Astrocyte (in vitro differentiated cells and primary cell): ENCODE data around the gene ME3. TPM values are rescaled to one million over a fixed set of nuclear protein-coding genes. Genes with fewer than 3 reads are reported as not detected.

ENCODE experiments used
- DNase-seq: peaks from one replicate; pipeline ENCODE4 v3.0.0-alpha.2; 2010; ENCODE audit warnings: low read depth
- FAIRE-seq: peaks from 2 replicates; lab custom pipeline; 2011; peaks lifted over from hg19 to GRCh38; lab: Jason Lieb, UNC
- H2AFZ ChIP-seq: 2 replicates; pipeline ENCODE4 v1.6.0; 2012; ENCODE audit warnings: low read depth, low read length, inconsistent platforms
- H3K27ac ChIP-seq: 2 replicates; pipeline ENCODE4 v1.5.1; 2011; ENCODE audit warnings: low read depth, low read length, inconsistent platforms
- H3K27me3 ChIP-seq: 2 replicates; pipeline ENCODE4 v1.6.0; 2011; ENCODE audit warnings: low read length, inconsistent platforms; ENCODE audit not compliant: insufficient read depth
- H3K36me3 ChIP-seq: 2 replicates; pipeline ENCODE4 v1.5.1; 2011; ENCODE audit warnings: low read length, inconsistent platforms; ENCODE audit not compliant: insufficient read depth
- H3K4me1 ChIP-seq: 2 replicates; pipeline ENCODE4 v1.5.1; 2011; ENCODE audit warnings: low read length, inconsistent platforms; ENCODE audit not compliant: insufficient read depth
- H3K4me2 ChIP-seq: 2 replicates; pipeline ENCODE4 v1.6.0; 2012; ENCODE audit warnings: low read length, inconsistent platforms
- H3K4me3 ChIP-seq: 2 replicates; pipeline ENCODE4 v1.5.1; 2011; ENCODE audit warnings: low read depth, mild to moderate bottlenecking, low read length, inconsistent platforms; ENCODE audit not compliant: insufficient read depth
- H3K79me2 ChIP-seq: 2 replicates; pipeline ENCODE4 v1.6.0; 2012; ENCODE audit warnings: mild to moderate bottlenecking, low read length, inconsistent platforms; ENCODE audit not compliant: insufficient read depth
- H3K9ac ChIP-seq: 2 replicates; pipeline ENCODE4 v1.6.0; 2012; ENCODE audit warnings: mild to moderate bottlenecking, low read length, inconsistent platforms
- H3K9me3 ChIP-seq: 2 replicates; pipeline ENCODE4 v1.5.1; 2012; ENCODE audit warnings: low read depth, mild to moderate bottlenecking, low read length, inconsistent platforms; ENCODE audit not compliant: insufficient read depth
- H4K20me1 ChIP-seq: 2 replicates; pipeline ENCODE4 v1.6.0; 2012; ENCODE audit warnings: low read length, inconsistent platforms; ENCODE audit not compliant: insufficient read depth
- H3K27ac Mint-ChIP-seq: one replicate; pipeline ENCODE4 v1.8.0; 2021; ENCODE audit warnings: mild to moderate bottlenecking, mixed read lengths; ENCODE audit not compliant: unreplicated experiment
- H3K27me3 Mint-ChIP-seq: one replicate; pipeline ENCODE4 v1.8.0; 2021; ENCODE audit warnings: low read depth, mixed read lengths; ENCODE audit not compliant: unreplicated experiment
- H3K36me3 Mint-ChIP-seq: one replicate; pipeline ENCODE4 v1.8.0; 2021; ENCODE audit warnings: low read depth, mixed read lengths; ENCODE audit not compliant: unreplicated experiment
- H3K4me1 Mint-ChIP-seq: one replicate; pipeline ENCODE4 v1.8.0; 2021; ENCODE audit warnings: low read depth, mixed read lengths; ENCODE audit not compliant: unreplicated experiment
- H3K4me3 Mint-ChIP-seq: one replicate; pipeline ENCODE4 v1.8.0; 2021; ENCODE audit warnings: mild to moderate bottlenecking, moderate library complexity, mixed read lengths; ENCODE audit not compliant: unreplicated experiment
- H3K9me3 Mint-ChIP-seq: one replicate; pipeline ENCODE4 v1.8.0; 2021; ENCODE audit warnings: mild to moderate bottlenecking, mixed read lengths; ENCODE audit not compliant: unreplicated experiment
- CTCF ChIP-seq: IDR thresholded peaks from 2 replicates; pipeline ENCODE4 v1.5.1; 2011; ENCODE audit warnings: low read depth, mild to moderate bottlenecking, inconsistent platforms, low read length, moderate library complexity; ENCODE audit not compliant: insufficient read depth
- EZH2 ChIP-seq: IDR thresholded peaks from 2 replicates; pipeline ENCODE4 v1.6.1; 2012; ENCODE audit warnings: mild to moderate bottlenecking, low read length, inconsistent platforms; ENCODE audit not compliant: insufficient read depth
- total RNA-seq: library from RNA; stranded (reverse); gene quantifications from 2 replicates; pipeline ENCODE4 v1.2.1, GENCODE V29; 2021

ME3 gene
- total RNA-seq, 1 donor from 2014 or later, result 28.6 TPM

- H3K4me2 ChIP-seq, result no peak overlapping the region
- FAIRE-seq (no peak), DNase-seq (no peak)
- Mint-ChIP-seq H3K27ac (peak overlapping the region; percentile 58), H3K4me3 (no peak overlapping the region), H3K36me3 (peaks cover 16% of the 10 kb centered on the region), H3K9me3 (peaks cover 11% of the 10 kb centered on the region), H3K27me3 (no peaks in the 10 kb centered on the region), H3K4me1 (peaks cover 52% of the 10 kb centered on the region)
- H3K36me3 ChIP-seq, result no peaks in the 10 kb centered on the region
- peak overlapping the region; percentile 17 for H3K9ac ChIP-seq
- TF ChIP-seq EZH2 (no peak), CTCF (no peak)
- no peaks in the 10 kb centered on the region for H3K9me3 ChIP-seq
- H3K4me3 ChIP-seq, result no peak overlapping the region
- no peaks in the 10 kb centered on the region for H3K79me2 ChIP-seq
- no peak overlapping the region for H2AFZ ChIP-seq
- no peaks in the 10 kb centered on the region for H3K27me3 ChIP-seq
- peak overlapping the region; percentile 49 for H3K27ac ChIP-seq
- peaks cover 25% of the 10 kb centered on the region for H3K4me1 ChIP-seq
- H4K20me1 ChIP-seq, result no peaks in the 10 kb centered on the region
Observed at GRCh38 chr11:86595955-86596354, 76.5 kb downstream of the ME3 start.

- Mint-ChIP-seq H3K4me1 (peaks cover 57% of the 10 kb centered on the region), H3K4me3 (no peak overlapping the region), H3K36me3 (peaks cover 16% of the 10 kb centered on the region), H3K27ac (peak overlapping the region; percentile 58), H3K27me3 (no peaks in the 10 kb centered on the region), H3K9me3 (peaks cover 11% of the 10 kb centered on the region)
- no peak for TF ChIP-seq CTCF
- no peak for TF ChIP-seq EZH2
- Histone ChIP-seq H2AFZ (no peak overlapping the region), H3K4me2 (peak overlapping the region; percentile 0), H3K79me2 (peaks cover 4% of the 10 kb centered on the region), H3K27me3 (no peaks in the 10 kb centered on the region), H3K9me3 (no peaks in the 10 kb centered on the region), H4K20me1 (no peaks in the 10 kb centered on the region), H3K9ac (peak overlapping the region; percentile 17), H3K36me3 (no peaks in the 10 kb centered on the region), H3K4me1 (peaks cover 25% of the 10 kb centered on the region), H3K27ac (peak overlapping the region; percentile 49), H3K4me3 (no peak overlapping the region)
- FAIRE-seq (no peak), DNase-seq (no peak)
Observed at GRCh38 chr11:86595451-86595850, 77.0 kb downstream of the ME3 start.

GRCh38 chr11:86594746-86595145 lies 77.7 kb downstream of the ME3 start:
- H3K27me3 ChIP-seq, result no peaks in the 10 kb centered on the region
- peak overlapping the region; percentile 46 for H3K4me3 Mint-ChIP-seq
- H2AFZ ChIP-seq, result no peak overlapping the region
- peaks cover 11% of the 10 kb centered on the region for H3K9me3 Mint-ChIP-seq
- peak; percentile 51 for DNase-seq
- peak overlapping the region; percentile 97 for H3K27ac Mint-ChIP-seq
- no peaks in the 10 kb centered on the region for H3K36me3 ChIP-seq
- peak overlapping the region; percentile 32 for H3K4me2 ChIP-seq
- no peak overlapping the region for H3K4me3 ChIP-seq
- H3K9me3 ChIP-seq, result no peaks in the 10 kb centered on the region
- H3K4me1 ChIP-seq, result peaks cover 25% of the 10 kb centered on the region
- no peak overlapping the region for H3K9ac ChIP-seq
- no peak for FAIRE-seq
- no peak overlapping the region for H3K27ac ChIP-seq
- no peak for TF ChIP-seq CTCF
- TF ChIP-seq EZH2, result no peak
- peaks cover 6% of the 10 kb centered on the region for H3K79me2 ChIP-seq
- H3K4me1 Mint-ChIP-seq, result peaks cover 64% of the 10 kb centered on the region
- H3K27me3 Mint-ChIP-seq, result no peaks in the 10 kb centered on the region
- peaks cover 14% of the 10 kb centered on the region for H3K36me3 Mint-ChIP-seq
- no peaks in the 10 kb centered on the region for H4K20me1 ChIP-seq
